Panc1 (cell line): ENCODE measurements around the gene CLSTN2.

Experiments used
- TF ChIP-seq, protein P1 (sequence below): fragments of 450-650 bp; IDR thresholded peaks from 2 replicates; pipeline ENCODE4 v1.5.1; 2017; ENCODE audit warnings: mild to moderate bottlenecking
- TF ChIP-seq, protein P2 (sequence below), 2 experiments: IDR thresholded peaks; 2 replicates each; pipeline ENCODE4 v1.6.1; 2011 to 2012; ENCODE audit warnings: low read depth in 2 of 2, control low read depth in 1 of 2, low read length in 1 of 2, mild to moderate bottlenecking in 1 of 2, moderate library complexity in 1 of 2; ENCODE audit not compliant: insufficient read depth in 1 of 2

DNA sequence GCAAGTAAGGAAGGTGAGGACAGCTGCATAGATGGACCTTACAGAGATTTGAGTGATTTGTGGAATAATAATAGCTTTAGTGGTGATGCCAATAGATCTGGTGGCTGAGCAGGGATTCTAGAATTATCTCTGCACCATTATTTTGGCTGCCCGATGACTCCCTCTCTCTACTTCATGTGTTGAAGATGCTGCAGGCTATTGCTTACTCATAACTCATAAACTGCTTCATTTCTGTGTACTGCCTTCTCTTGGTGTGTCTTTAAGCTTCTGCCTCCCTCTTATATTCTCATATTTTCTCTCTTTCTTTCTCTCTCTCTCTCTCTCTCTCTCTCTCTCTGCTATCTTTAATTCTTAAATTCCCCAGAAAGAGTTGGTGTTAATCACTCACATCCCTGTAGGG lies 486.9 kb downstream of the CLSTN2 start:
- TF ChIP-seq, protein P1, sequence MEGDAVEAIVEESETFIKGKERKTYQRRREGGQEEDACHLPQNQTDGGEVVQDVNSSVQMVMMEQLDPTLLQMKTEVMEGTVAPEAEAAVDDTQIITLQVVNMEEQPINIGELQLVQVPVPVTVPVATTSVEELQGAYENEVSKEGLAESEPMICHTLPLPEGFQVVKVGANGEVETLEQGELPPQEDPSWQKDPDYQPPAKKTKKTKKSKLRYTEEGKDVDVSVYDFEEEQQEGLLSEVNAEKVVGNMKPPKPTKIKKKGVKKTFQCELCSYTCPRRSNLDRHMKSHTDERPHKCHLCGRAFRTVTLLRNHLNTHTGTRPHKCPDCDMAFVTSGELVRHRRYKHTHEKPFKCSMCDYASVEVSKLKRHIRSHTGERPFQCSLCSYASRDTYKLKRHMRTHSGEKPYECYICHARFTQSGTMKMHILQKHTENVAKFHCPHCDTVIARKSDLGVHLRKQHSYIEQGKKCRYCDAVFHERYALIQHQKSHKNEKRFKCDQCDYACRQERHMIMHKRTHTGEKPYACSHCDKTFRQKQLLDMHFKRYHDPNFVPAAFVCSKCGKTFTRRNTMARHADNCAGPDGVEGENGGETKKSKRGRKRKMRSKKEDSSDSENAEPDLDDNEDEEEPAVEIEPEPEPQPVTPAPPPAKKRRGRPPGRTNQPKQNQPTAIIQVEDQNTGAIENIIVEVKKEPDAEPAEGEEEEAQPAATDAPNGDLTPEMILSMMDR = no peak
- TF ChIP-seq, protein P2, sequence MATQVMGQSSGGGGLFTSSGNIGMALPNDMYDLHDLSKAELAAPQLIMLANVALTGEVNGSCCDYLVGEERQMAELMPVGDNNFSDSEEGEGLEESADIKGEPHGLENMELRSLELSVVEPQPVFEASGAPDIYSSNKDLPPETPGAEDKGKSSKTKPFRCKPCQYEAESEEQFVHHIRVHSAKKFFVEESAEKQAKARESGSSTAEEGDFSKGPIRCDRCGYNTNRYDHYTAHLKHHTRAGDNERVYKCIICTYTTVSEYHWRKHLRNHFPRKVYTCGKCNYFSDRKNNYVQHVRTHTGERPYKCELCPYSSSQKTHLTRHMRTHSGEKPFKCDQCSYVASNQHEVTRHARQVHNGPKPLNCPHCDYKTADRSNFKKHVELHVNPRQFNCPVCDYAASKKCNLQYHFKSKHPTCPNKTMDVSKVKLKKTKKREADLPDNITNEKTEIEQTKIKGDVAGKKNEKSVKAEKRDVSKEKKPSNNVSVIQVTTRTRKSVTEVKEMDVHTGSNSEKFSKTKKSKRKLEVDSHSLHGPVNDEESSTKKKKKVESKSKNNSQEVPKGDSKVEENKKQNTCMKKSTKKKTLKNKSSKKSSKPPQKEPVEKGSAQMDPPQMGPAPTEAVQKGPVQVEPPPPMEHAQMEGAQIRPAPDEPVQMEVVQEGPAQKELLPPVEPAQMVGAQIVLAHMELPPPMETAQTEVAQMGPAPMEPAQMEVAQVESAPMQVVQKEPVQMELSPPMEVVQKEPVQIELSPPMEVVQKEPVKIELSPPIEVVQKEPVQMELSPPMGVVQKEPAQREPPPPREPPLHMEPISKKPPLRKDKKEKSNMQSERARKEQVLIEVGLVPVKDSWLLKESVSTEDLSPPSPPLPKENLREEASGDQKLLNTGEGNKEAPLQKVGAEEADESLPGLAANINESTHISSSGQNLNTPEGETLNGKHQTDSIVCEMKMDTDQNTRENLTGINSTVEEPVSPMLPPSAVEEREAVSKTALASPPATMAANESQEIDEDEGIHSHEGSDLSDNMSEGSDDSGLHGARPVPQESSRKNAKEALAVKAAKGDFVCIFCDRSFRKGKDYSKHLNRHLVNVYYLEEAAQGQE (IDR thresholded peaks at IDR 0.05; ENCODE audit: insufficient read depth in 1 of 2, low read depth in 2 of 2, low read length in 1 of 2) = no peak
